Midbrain (tissue), 1 donor: ENCODE measurements around the gene NEUROD4.

Experiments used
- DNase-seq: peaks from one replicate; lab custom pipeline; 2025; lab: John Stamatoyannopoulos, UW

NEUROD4 gene

DNA sequence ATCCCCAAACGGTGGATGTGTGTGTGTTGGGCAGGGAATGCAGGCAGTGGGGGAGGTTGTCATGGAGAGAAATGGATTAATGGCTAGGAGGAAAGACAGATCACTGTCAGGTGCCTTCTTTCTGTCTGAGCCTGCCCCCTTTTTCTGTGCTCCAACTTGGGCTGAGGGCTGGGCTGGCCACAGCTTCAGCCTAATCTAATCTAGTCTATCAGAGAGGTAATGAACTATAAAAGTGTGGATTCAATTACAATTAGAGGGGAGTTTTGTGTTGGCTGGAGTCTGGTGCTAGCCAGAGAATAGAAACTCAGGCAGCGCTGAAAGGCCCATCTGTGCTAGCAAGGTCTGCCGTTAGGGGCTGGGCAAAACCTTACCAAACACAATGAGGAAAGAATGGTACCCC lies 41.2 kb downstream of the NEUROD4 start:
- DNase-seq: no peak

DNA sequence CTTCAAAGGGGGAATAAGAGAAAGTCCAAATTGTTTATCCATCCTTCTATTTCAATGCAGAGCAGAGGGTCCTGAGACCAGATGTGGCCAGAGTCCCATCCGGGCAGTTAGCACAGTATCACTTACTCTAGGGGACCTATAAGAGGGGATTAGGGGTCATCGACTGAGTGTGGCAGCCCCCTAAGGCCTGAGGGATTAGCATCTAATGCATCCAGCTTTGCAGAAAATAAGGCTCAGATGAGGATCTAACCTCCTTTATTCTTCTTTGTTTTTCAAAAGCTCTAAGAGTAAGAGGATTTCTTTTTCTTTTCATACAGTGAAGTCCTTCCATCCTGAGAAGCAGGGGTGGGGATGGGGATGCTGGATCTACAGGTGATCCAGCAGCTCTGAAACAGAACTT lies 43.5 kb downstream of the NEUROD4 start:
- no peak for DNase-seq

DNA sequence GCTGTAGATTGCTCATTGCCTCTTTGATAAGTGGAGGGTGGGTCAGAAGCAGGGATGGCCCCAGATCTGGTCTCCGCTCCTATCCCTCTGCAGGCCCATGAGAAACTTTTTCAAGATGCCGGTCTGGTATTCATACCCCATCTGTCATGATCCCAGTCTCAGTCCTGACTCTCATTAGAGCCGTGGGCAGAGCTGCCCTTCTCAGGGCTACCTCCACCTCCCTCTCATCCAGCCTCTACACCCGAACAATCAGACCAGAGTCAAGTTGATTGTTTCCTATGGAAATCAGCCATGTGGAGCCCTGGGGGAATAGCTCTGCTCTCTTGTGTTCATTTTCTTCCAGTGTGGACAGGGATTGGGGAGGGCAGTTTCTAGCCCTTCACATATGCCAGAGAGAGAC lies 45.8 kb downstream of the NEUROD4 start:
- DNase-seq: no peak

DNA sequence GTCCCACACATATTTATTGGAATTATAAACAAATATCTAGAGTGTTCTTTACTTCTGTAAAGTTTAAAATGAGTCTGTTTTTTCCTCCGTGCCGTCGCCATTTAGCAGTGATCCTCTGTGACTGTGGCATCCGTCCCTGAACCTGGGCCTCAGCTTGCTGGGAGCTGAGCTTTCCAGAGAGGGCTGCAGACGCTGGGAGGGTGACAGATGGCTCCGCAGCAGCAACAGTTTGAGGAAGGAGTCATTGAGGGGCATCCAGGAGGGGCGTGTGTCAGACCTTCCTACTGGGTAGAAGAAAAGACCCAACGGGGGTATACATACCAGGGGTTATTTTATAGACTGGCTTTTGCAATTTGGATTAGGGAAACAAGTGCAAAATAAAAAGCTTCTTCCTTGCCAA lies 47.9 kb downstream of the NEUROD4 start:
- DNase-seq: no peak

DNA sequence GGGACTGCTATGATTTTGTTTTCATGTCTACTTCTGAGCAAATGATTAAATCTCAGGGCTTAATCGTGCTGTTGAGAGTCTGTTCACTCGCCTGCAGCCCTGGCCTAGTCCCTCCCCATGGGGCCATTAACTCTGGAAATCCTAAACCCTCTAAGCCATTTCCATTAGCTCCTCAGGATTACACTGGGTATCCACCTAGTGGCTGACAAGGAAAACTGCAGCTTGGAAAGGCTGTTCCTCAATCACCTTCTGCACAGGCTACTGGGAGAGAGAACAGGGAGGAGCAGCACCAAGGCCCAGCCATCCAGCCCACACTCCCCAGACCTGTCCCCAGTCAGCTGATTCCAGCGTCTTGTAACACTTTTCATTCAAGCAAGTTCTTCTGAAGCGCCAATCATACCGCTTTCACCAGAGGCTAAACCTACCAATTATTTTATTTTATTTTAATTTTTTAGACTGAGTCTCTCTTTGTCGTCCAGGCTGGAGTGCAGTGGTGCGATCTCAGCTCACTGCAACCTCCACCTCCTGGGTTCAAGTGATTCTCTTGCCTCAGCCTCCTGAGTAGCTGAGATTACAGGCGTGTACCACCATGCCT lies 48.7 kb downstream of the NEUROD4 start:
- peak; percentile 3 for DNase-seq

DNA sequence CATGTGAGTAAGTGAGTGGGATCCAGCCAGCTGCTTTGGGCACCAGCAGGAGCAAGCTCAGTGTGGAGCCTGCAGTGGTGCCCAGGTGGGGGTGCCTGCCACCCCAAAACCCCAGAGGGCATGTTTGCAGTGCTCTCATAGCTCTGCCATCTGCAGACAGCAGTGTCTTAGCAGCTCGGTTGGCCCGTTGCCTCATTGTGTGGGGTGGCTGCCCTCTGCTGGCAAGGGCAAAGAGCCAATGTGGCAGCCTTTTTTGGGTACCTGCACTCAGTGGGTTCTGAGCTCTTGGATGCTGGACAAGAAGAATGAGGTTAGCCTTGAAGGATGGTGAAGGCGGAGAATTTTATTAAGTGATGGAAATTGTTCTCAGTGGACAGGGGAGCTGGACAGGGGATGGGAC lies 52.3 kb downstream of the NEUROD4 start:
- DNase-seq: peak; percentile 45

DNA sequence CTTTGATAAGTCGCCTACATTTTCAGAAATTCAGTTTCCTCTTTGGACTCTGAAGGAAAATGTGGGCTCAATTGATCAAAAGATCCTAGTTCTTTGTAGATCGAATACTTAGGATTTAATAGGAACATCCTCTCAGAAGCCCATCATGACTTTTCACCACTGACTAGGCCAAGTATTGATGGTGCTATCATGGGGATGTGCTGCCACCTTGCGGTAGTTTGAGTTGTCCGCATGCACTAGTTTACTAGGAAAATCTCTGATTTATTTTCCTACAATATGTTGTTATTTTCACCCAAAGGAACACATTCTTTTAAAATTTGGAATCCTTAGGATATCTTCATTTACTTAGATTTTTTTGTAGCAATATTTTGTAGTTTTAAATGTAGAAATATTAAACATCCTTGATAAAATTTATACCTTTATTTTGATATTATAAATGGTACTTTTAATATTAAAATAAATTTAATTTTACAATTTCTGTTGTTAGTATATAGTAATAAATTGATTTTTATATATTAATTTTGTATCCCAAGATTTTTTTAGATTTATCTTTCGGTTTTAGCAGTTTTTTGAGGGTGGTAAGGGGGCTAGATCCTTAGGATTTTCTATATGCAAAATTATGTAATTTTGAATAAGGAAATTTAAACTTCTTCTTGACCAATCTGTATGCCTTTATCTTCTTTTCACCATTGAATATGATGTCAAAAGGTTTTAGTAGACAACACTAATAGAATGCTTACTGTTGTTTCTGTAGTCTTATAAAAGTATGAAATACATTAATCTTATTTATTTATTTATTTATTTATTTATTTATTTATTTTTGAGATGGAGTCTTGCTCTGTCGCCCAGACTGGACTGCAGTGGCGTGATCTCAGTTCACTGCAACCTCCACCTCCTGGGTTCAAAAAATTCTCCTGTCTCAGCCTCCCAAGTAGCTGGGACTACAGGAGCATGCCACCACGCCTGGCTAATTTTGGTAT lies 53.6 kb downstream of the NEUROD4 start:
- DNase-seq: peak; percentile 74

DNA sequence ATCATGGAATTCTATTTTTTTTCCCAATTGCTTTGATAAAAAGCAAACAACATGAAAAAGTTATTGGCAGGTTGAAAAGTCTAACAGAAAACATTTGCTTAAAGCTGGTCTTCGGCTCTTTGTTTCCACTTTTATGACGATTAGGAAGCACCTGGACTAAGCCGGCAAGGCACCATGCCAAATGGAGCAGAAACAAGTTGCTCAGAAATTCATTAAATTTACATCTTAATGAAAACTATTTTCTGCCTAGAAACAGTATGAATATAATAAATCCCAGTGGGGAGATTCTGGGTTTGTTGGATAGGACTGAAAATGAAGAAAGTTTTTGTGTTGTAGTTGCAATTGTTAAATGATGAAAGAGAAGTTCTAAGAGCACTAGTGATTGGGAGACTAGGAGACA lies 55.0 kb downstream of the NEUROD4 start:
- no peak for DNase-seq
